Breast epithelium (tissue), 4 donors: ENCODE results near the gene MTFR2. TPM values are rescaled to one million over a fixed set of nuclear protein-coding genes. Genes with fewer than 3 reads are reported as not detected.

Experiments used
- DNase-seq, 2 donors: peaks; one replicate each; pipeline ENCODE4 v3.0.0-alpha.2; 2019; ENCODE audit warnings: low spot score in 2 of 2
- H3K27ac ChIP-seq, 2 donors: fragments of 200-600 bp; sonication (generic) in 1 of 2; one replicate each; pipeline ENCODE4 v1.5.1; 2016 to 2019; ENCODE audit warnings: mild to moderate bottlenecking in 1 of 2
- H3K27me3 ChIP-seq, 2 donors: fragments of 200-600 bp; sonication (generic) in 1 of 2; one replicate each; pipeline versions ENCODE4 v1.5.1 to v1.6.0; 2017 to 2019; ENCODE audit warnings: control low read depth in 1 of 2, mild to moderate bottlenecking in 1 of 2
- H3K36me3 ChIP-seq: fragments of 200-600 bp; one replicate; pipeline ENCODE4 v1.5.1; 2019
- H3K4me1 ChIP-seq, 2 donors: fragments of 200-600 bp; sonication (generic); one replicate each; pipeline ENCODE4 v1.5.1; 2016 to 2019; ENCODE audit warnings: control low read depth in 1 of 2
- H3K4me3 ChIP-seq, 3 donors: fragments of 200-600 bp; sonication (generic); 1 replicate in 2 of 3; 2 replicates in 1 of 3; pipeline ENCODE4 v1.5.1; 2016 to 2019; ENCODE audit warnings: mild to moderate bottlenecking in 3 of 3, moderate library complexity in 2 of 3
- H3K9me3 ChIP-seq, 2 donors: fragments of 200-600 bp; sonication (generic) in 1 of 2; one replicate each; pipeline ENCODE4 v1.5.1; 2016 to 2019; ENCODE audit warnings: control low read depth in 1 of 2
- CTCF ChIP-seq, 3 donors: fragments of 450-650 bp; IDR thresholded peaks; one replicate each; pipeline ENCODE4 v1.5.1; 2016 to 2017; ENCODE audit warnings: antibody characterized with exemption in 3 of 3, mild to moderate bottlenecking in 3 of 3, moderate library complexity in 3 of 3
- POLR2A ChIP-seq: fragments of 450-650 bp; IDR thresholded peaks from one replicate; pipeline ENCODE4 v1.6.1; 2016; ENCODE audit warnings: antibody characterized with exemption, mild to moderate bottlenecking, moderate library complexity
- POLR2AphosphoS5 ChIP-seq, 3 donors: sonication (generic); formaldehyde crosslinking; IDR thresholded peaks; one replicate each; pipeline ENCODE4 v1.6.1; 2017; ENCODE audit warnings: antibody characterized with exemption in 3 of 3
- intact Hi-C: fragments of 100-400 bp; cut with DNase I; formaldehyde crosslinking; loops from one replicate; pipeline ENCODE4 v1.15.1; 2023; ENCODE audit warnings: low total_unique reads
- total RNA-seq, 3 donors: library from RNA; depleted of rRNA; stranded (reverse); fragments of >200 nt; gene quantifications; one replicate each; pipeline ENCODE4 v1.1.0, GENCODE V29; 2016

The MTFR2 gene
- total RNA-seq, 3 donors from 2014 or later: 0.66 to 2.7 (median 0.73) TPM

GRCh38 chr6:136208783-136209182 lies 41.3 kb downstream of the MTFR2 start:
- no peak for TF ChIP-seq POLR2AphosphoS5 (IDR thresholded peaks at IDR 0.05)
- TF ChIP-seq CTCF (IDR thresholded peaks at IDR 0.05): no peak
- no peak for TF ChIP-seq POLR2A
- no peaks in the 10 kb centered on the region for H3K4me1 ChIP-seq
- intact Hi-C loops: no loop called here
- no peak for DNase-seq
- H3K4me3 ChIP-seq: no peak overlapping the region
- no peak overlapping the region for H3K27ac ChIP-seq
- H3K36me3 ChIP-seq: no peaks in the 10 kb centered on the region
- no peaks in the 10 kb centered on the region for H3K27me3 ChIP-seq
- H3K9me3 ChIP-seq: no peaks in the 10 kb centered on the region

- intact Hi-C loops: no loop called here
- H3K27ac ChIP-seq: no peak overlapping the region
Measured at GRCh38 chr6:136201732-136202131, 48.4 kb downstream of the MTFR2 start.

GRCh38 chr6:136192902-136193301 lies 57.2 kb downstream of the MTFR2 start:
- H3K4me3 ChIP-seq: no peak overlapping the region
- H3K9me3 ChIP-seq: no peaks in the 10 kb centered on the region
- DNase-seq: no peak
- no peaks in the 10 kb centered on the region for H3K36me3 ChIP-seq
- no peak overlapping the region for H3K27ac ChIP-seq
- intact Hi-C loops: no loop called here
- H3K27me3 ChIP-seq: no peaks in the 10 kb centered on the region
- no peak for TF ChIP-seq POLR2AphosphoS5 (IDR thresholded peaks at IDR 0.05)
- no peak for TF ChIP-seq POLR2A
- no peak for TF ChIP-seq CTCF (IDR thresholded peaks at IDR 0.05)
- no peaks in the 10 kb centered on the region for H3K4me1 ChIP-seq

More at GRCh38 chr6:136201732-136202131, 48.4 kb downstream of the MTFR2 start:
- no peak for DNase-seq
- no peaks in the 10 kb centered on the region for H3K27me3 ChIP-seq
- H3K4me3 ChIP-seq: no peak overlapping the region
- no peaks in the 10 kb centered on the region for H3K4me1 ChIP-seq
- no peaks in the 10 kb centered on the region for H3K9me3 ChIP-seq
- H3K36me3 ChIP-seq: no peaks in the 10 kb centered on the region
- TF ChIP-seq POLR2A: no peak
- no peak for TF ChIP-seq CTCF (IDR thresholded peaks at IDR 0.05)
- TF ChIP-seq POLR2AphosphoS5 (IDR thresholded peaks at IDR 0.05): no peak

GRCh38 chr6:136191606-136192312 lies 58.4 kb downstream of the MTFR2 start:
- H3K9me3 ChIP-seq: no peaks in the 10 kb centered on the region
- no peaks in the 10 kb centered on the region for H3K4me1 ChIP-seq
- no peak overlapping the region for H3K27ac ChIP-seq
- no peaks in the 10 kb centered on the region for H3K27me3 ChIP-seq
- TF ChIP-seq POLR2AphosphoS5 (IDR thresholded peaks at IDR 0.05) (no peak), CTCF (IDR thresholded peaks at IDR 0.05) (no peak), POLR2A (no peak)
- no peaks in the 10 kb centered on the region for H3K36me3 ChIP-seq
- intact Hi-C loops: no loop called here
- DNase-seq: no peak
- H3K4me3 ChIP-seq: no peak overlapping the region

GRCh38 chr6:136189104-136189503 lies 61.0 kb downstream of the MTFR2 start:
- no peaks in the 10 kb centered on the region for H3K27me3 ChIP-seq
- intact Hi-C loops: no loop called here

More at GRCh38 chr6:136189104-136189503, 61.0 kb downstream of the MTFR2 start:
- Histone ChIP-seq H3K27ac (no peak overlapping the region), H3K4me3 (no peak overlapping the region), H3K36me3 (no peaks in the 10 kb centered on the region), H3K4me1 (no peaks in the 10 kb centered on the region), H3K9me3 (no peaks in the 10 kb centered on the region)
- TF ChIP-seq POLR2A (no peak), CTCF (IDR thresholded peaks at IDR 0.05) (no peak), POLR2AphosphoS5 (IDR thresholded peaks at IDR 0.05) (no peak)
- DNase-seq: no peak
